Endothelial cell of umbilical vein (primary cell): Measurements from ENCODE around the gene PLA2G2E. TPM values are rescaled to one million over a fixed set of nuclear protein-coding genes. Genes with fewer than 3 reads are reported as not detected.

Source experiments
- BruUV-seq: library from RNA; stranded (reverse); fragments of 400-500 nt; replicated peaks from 2 replicates; lab custom pipeline; 2021; lab: Mats Ljungman, UMichigan
- CTCF ChIA-PET: fragments of 300-600, 350-600 bp; sonication (Branson Sonifier 250); formaldehyde crosslinking; loops from one replicate; lab custom pipeline; 2021; ENCODE audit warnings: antibody characterized with exemption, inconsistent platforms; lab: Charles Lee
- POLR2A ChIA-PET: fragments of 300-600, 350-600 bp; sonication (Branson Sonifier 250); formaldehyde crosslinking; loops from one replicate; lab custom pipeline; 2021; ENCODE audit warnings: antibody characterized with exemption, inconsistent platforms; lab: Charles Lee
- DNase-seq: peaks from one replicate; pipeline ENCODE4 v3.0.0-alpha.2; 2011; ENCODE audit warnings: low read depth, low spot score
- FAIRE-seq: peaks from 2 replicates; lab custom pipeline; 2011; peaks lifted over from hg19 to GRCh38; lab: Jason Lieb, UNC
- H2AFZ ChIP-seq: 2 replicates; pipeline ENCODE4 v1.6.0; 2012; ENCODE audit warnings: low read depth, low read length, control low read depth, inconsistent platforms
- H3K27ac ChIP-seq: 2 replicates; pipeline ENCODE4 v1.5.1; 2011; ENCODE audit warnings: low read depth, mild to moderate bottlenecking, control low read depth, low read length, moderate library complexity; ENCODE audit not compliant: insufficient read depth
- H3K27me3 ChIP-seq, 2 experiments: 2 replicates each; pipeline versions ENCODE4 v1.6.0 to v1.6.1; 2011; ENCODE audit warnings: low read length in 2 of 2, mixed read lengths in 1 of 2; ENCODE audit not compliant: control insufficient read depth in 2 of 2, insufficient read depth in 2 of 2
- H3K36me3 ChIP-seq, 2 experiments: 2 replicates in 1 of 2; 3 replicates in 1 of 2; pipeline ENCODE4 v1.5.1; 2011; ENCODE audit warnings: low read length in 2 of 2, mild to moderate bottlenecking in 1 of 2, moderate library complexity in 1 of 2; ENCODE audit not compliant: control insufficient read depth in 2 of 2, insufficient read depth in 2 of 2; ENCODE audit errors: extremely low read depth in 1 of 2
- H3K4me1 ChIP-seq: 3 replicates; pipeline ENCODE4 v1.5.1; 2011; ENCODE audit warnings: mild to moderate bottlenecking, low read length; ENCODE audit not compliant: control insufficient read depth, insufficient read depth; ENCODE audit errors: extremely low read depth
- H3K4me2 ChIP-seq: 2 replicates; pipeline ENCODE4 v1.6.1; 2011; ENCODE audit warnings: low read length, control low read depth, mixed read lengths; ENCODE audit not compliant: insufficient read depth
- H3K4me3 ChIP-seq, 3 experiments: fragments of 200-600 bp in 1 of 3; sonication (generic), shearing (Covaris generic) in 1 of 3; replicated peaks in 1 of 3; 2 replicates each; pipeline ENCODE4 v1.5.1; 2011 to 2016; ENCODE audit warnings: control low read depth in 3 of 3, low read length in 3 of 3, mild to moderate bottlenecking in 2 of 3, inconsistent platforms in 1 of 3, low read depth in 1 of 3, moderate library complexity in 1 of 3; ENCODE audit not compliant: insufficient read depth in 1 of 3
- H3K79me2 ChIP-seq: 2 replicates; pipeline ENCODE4 v1.6.0; 2012; ENCODE audit warnings: low read length, inconsistent platforms; ENCODE audit not compliant: control insufficient read depth, insufficient read depth
- H3K9ac ChIP-seq: replicated peaks from 2 replicates; pipeline ENCODE3; 2011; ENCODE audit warnings: low read length, control low read depth; ENCODE audit not compliant: insufficient read depth; ENCODE audit errors: extremely low read depth
- H3K9me1 ChIP-seq: replicated peaks from 3 replicates; pipeline ENCODE4 v1.6.0; 2011; ENCODE audit warnings: mild to moderate bottlenecking, low read length; ENCODE audit not compliant: control insufficient read depth, insufficient read depth; ENCODE audit errors: extremely low read depth
- H3K9me3 ChIP-seq: replicated peaks from 2 replicates; pipeline ENCODE4 v1.5.1; 2012; ENCODE audit warnings: low read length, inconsistent platforms; ENCODE audit not compliant: control insufficient read depth, insufficient read depth
- H4K20me1 ChIP-seq: replicated peaks from 2 replicates; pipeline ENCODE3; 2011; ENCODE audit warnings: mild to moderate bottlenecking, low read length; ENCODE audit not compliant: control insufficient read depth, insufficient read depth; ENCODE audit errors: extremely low read depth
- EZH2 ChIP-seq: IDR thresholded peaks from 2 replicates; pipeline ENCODE4 v1.6.1; 2012; ENCODE audit warnings: borderline replicate concordance, low read depth, mild to moderate bottlenecking, moderate library complexity, low read length, inconsistent platforms; ENCODE audit not compliant: severe bottlenecking
- FOS ChIP-seq: IDR thresholded peaks from 2 replicates; pipeline ENCODE4 v1.6.1; 2011; ENCODE audit warnings: mild to moderate bottlenecking, low read length, moderate library complexity, borderline replicate concordance; ENCODE audit not compliant: insufficient read depth
- GATA2 ChIP-seq: IDR thresholded peaks from 2 replicates; pipeline ENCODE4 v1.7.0; 2011; ENCODE audit warnings: low read depth, mild to moderate bottlenecking, moderate library complexity, mixed read lengths, low read length; ENCODE audit not compliant: insufficient read length, insufficient read depth
- JUN ChIP-seq: IDR thresholded peaks from 2 replicates; pipeline ENCODE4 v1.6.1; 2011; ENCODE audit warnings: borderline replicate concordance, low read depth; ENCODE audit not compliant: insufficient read length, insufficient read depth
- MAX ChIP-seq: IDR thresholded peaks from 2 replicates; pipeline ENCODE4 v1.6.1; 2011; ENCODE audit not compliant: insufficient read depth, insufficient read length
- MYC ChIP-seq: IDR thresholded peaks from one replicate; pipeline ENCODE4 v1.6.1; 2011; ENCODE audit warnings: mild to moderate bottlenecking, low read depth, low read length
- POLR2A ChIP-seq: IDR thresholded peaks from 2 replicates; pipeline ENCODE4 v1.6.1; 2012; ENCODE audit warnings: low read depth, mild to moderate bottlenecking, control low read depth, low read length
- POLR2AphosphoS5 ChIP-seq: IDR thresholded peaks from 2 replicates; pipeline ENCODE4 v1.6.1; 2012; ENCODE audit warnings: low read depth, mild to moderate bottlenecking, control low read depth, low read length, moderate library complexity; ENCODE audit not compliant: insufficient read depth
- dilution Hi-C: fragments of 300-500 bp; cut with MboI; formaldehyde crosslinking; loops from one replicate; pipeline ENCODE4 v1.15.0; 2019; ENCODE audit warnings: low sequenced_read_pairs; ENCODE audit not compliant: extremely low pct_ligation_motif_present
- intact Hi-C: fragments of 100-400 bp; cut with micrococcal nuclease; formaldehyde crosslinking; loops from one replicate; pipeline ENCODE4 v1.10.0; 2022
- polyA plus RNA-seq, 4 experiments: library from polyadenylated mRNA; depleted of rRNA in 3 of 4; stranded (reverse) in 3 of 4; unstranded in 1 of 4; fragments of >200 nt; gene quantifications; 2 replicates each; pipeline versions ENCODE4 v1.2.1 to v1.2.3, GENCODE V29; 2011 to 2012; ENCODE audit warnings: missing spikeins in 1 of 4
- total RNA-seq: library from RNA; stranded (reverse); gene quantifications from 2 replicates; pipeline ENCODE4 v1.2.3, GENCODE V29; 2021
- TF ChIP-seq, protein P1 (sequence below), 2 donors: IDR thresholded peaks; 1 replicate in 1 of 2; 2 replicates in 1 of 2; pipeline ENCODE4 v1.5.1; 2011; ENCODE audit warnings: low read length in 2 of 2, mild to moderate bottlenecking in 2 of 2, moderate library complexity in 2 of 2, control low read depth in 1 of 2, inconsistent platforms in 1 of 2, low read depth in 1 of 2; ENCODE audit not compliant: insufficient read depth in 1 of 2; ENCODE audit errors: extremely low read depth in 1 of 2

Gene PLA2G2E
- total and polyA plus RNA-seq, 2 donors (not counting 3 experiments of a cell fraction or from before 2014, with no cell fraction given), result not detected

- Histone ChIP-seq H4K20me1 (no peaks in the 10 kb centered on the region), H3K4me2 (no peak overlapping the region), H2AFZ (no peak overlapping the region), H3K4me3 (no peak overlapping the region), H3K79me2 (no peaks in the 10 kb centered on the region), H3K27me3 (peaks cover 0 to 2% of the 10 kb centered on the region in 2 experiments), H3K9me1 (no peaks in the 10 kb centered on the region), H3K9ac (no peak overlapping the region), H3K36me3 (no peaks in the 10 kb centered on the region), H3K4me1 (no peaks in the 10 kb centered on the region), H3K9me3 (no peaks in the 10 kb centered on the region), H3K27ac (no peak overlapping the region)
- CTCF ChIA-PET, result no interaction called here
- TF ChIP-seq JUN, result no peak
- TF ChIP-seq EZH2, result no peak
- TF ChIP-seq POLR2AphosphoS5, result no peak
- TF ChIP-seq FOS, result no peak
- no peak for TF ChIP-seq MAX
- TF ChIP-seq MYC, result no peak
- TF ChIP-seq, protein P1, sequence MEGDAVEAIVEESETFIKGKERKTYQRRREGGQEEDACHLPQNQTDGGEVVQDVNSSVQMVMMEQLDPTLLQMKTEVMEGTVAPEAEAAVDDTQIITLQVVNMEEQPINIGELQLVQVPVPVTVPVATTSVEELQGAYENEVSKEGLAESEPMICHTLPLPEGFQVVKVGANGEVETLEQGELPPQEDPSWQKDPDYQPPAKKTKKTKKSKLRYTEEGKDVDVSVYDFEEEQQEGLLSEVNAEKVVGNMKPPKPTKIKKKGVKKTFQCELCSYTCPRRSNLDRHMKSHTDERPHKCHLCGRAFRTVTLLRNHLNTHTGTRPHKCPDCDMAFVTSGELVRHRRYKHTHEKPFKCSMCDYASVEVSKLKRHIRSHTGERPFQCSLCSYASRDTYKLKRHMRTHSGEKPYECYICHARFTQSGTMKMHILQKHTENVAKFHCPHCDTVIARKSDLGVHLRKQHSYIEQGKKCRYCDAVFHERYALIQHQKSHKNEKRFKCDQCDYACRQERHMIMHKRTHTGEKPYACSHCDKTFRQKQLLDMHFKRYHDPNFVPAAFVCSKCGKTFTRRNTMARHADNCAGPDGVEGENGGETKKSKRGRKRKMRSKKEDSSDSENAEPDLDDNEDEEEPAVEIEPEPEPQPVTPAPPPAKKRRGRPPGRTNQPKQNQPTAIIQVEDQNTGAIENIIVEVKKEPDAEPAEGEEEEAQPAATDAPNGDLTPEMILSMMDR (IDR thresholded peaks at IDR 0.05; ENCODE audit: extremely low read depth in 1 of 2, insufficient read depth in 1 of 2, low read depth in 1 of 2, low read length in 2 of 2), result no peak
- TF ChIP-seq POLR2A, result no peak
- no peak for TF ChIP-seq GATA2
- no TSS peak for BruUV-seq
- intact Hi-C loops, result no loop called here
- dilution Hi-C loops, result no loop called here
- FAIRE-seq (no peak), DNase-seq (no peak)
- POLR2A ChIA-PET, result interaction anchor here (0.5 kb wide), 1 partner anchor 763 kb away, joined by 7 read pairs; no protein-coding TSS in a partner anchor
Observed at GRCh38 chr1:19967808-19968207, 44.4 kb upstream of the PLA2G2E start.
